BJ (cell line): ENCODE results near the gene ZFYVE28. TPM values are rescaled to one million over a fixed set of nuclear protein-coding genes. Genes with fewer than 3 reads are reported as not detected.

Source experiments
- CTCF ChIA-PET: fragments of 350-600 bp; formaldehyde crosslinking; extraction: SDS; loops from one replicate; lab custom pipeline; 2021; ENCODE audit warnings: antibody characterized with exemption, inconsistent platforms; lab: Yijun Ruan, JAX
- POLR2A ChIA-PET: fragments of 300-600 bp; sonication (Branson Sonifier 250); formaldehyde crosslinking; extraction: SDS; loops from one replicate; lab custom pipeline; 2021; ENCODE audit warnings: antibody characterized with exemption; lab: Charles Lee
- DNase-seq: peaks from one replicate; pipeline ENCODE4 v3.0.0-alpha.2; 2011; ENCODE audit warnings: low read depth
- H3K27me3 ChIP-seq: 2 replicates; pipeline ENCODE4 v1.6.0; 2011; ENCODE audit warnings: low read length; ENCODE audit not compliant: control insufficient read depth, insufficient read depth
- H3K36me3 ChIP-seq: 2 replicates; pipeline ENCODE4 v1.5.1; 2011; ENCODE audit warnings: low read length; ENCODE audit not compliant: control insufficient read depth, insufficient read depth
- H3K4me3 ChIP-seq: 2 replicates; pipeline ENCODE4 v1.5.1; 2011; ENCODE audit warnings: low read depth, mild to moderate bottlenecking, control low read depth, low read length
- polyA plus RNA-seq: library from polyadenylated mRNA; depleted of rRNA; stranded (reverse); fragments of >200 nt; gene quantifications from 2 replicates; pipeline ENCODE4 v1.2.3, GENCODE V29; 2011
- TF ChIP-seq, protein P1 (sequence below): IDR thresholded peaks from 2 replicates; pipeline ENCODE4 v1.5.1; 2011; ENCODE audit warnings: low read depth, mild to moderate bottlenecking, control low read depth, inconsistent platforms, low read length, moderate library complexity; ENCODE audit not compliant: insufficient read depth

Gene ZFYVE28
- polyA plus RNA-seq, 1 experiment = 4.4 TPM

DNA sequence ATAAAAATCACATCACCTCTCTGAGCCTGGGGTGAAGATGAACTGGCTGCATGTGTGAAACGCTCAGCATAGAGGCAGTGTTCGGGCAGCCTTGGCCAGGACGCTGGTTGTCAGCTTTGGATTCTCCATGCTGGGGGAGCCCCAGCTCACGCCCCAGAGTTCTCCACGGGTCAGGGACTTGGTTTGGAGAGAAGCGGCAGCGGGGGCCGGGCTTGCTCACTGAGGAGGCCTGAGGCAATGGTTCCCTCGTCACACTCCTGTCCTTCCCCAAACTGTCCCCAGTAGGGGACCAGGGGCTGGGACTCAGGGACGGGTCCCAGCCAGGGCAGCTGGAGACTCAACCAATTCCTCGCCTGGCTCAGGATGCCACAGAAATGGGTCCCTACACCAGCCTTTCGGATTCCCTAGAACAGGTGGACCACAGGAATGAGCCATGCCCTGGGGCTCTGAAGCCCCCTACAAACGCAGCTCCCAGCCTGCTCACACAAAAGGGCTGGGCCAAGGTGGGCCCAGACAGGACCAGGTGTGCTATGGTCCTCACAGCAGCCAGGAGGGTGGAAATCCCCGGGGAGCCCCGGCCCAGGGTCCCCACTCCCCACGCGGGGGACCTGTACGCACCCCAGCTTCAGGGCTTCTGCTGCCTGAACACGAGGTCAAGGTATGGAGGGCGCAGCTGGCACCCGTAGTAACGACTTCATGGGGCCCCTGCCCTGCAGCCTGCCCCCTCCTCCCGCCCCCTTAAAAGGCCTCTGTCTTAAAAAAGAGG lies 157.9 kb downstream of the ZFYVE28 start:
- DNase-seq = no peak
- Histone ChIP-seq H3K4me3 (peak overlapping the region; percentile 77), H3K27me3 (no peaks in the 10 kb centered on the region), H3K36me3 (peaks cover 8% of the 10 kb centered on the region)
- TF ChIP-seq, protein P1, sequence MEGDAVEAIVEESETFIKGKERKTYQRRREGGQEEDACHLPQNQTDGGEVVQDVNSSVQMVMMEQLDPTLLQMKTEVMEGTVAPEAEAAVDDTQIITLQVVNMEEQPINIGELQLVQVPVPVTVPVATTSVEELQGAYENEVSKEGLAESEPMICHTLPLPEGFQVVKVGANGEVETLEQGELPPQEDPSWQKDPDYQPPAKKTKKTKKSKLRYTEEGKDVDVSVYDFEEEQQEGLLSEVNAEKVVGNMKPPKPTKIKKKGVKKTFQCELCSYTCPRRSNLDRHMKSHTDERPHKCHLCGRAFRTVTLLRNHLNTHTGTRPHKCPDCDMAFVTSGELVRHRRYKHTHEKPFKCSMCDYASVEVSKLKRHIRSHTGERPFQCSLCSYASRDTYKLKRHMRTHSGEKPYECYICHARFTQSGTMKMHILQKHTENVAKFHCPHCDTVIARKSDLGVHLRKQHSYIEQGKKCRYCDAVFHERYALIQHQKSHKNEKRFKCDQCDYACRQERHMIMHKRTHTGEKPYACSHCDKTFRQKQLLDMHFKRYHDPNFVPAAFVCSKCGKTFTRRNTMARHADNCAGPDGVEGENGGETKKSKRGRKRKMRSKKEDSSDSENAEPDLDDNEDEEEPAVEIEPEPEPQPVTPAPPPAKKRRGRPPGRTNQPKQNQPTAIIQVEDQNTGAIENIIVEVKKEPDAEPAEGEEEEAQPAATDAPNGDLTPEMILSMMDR = no peak
- ChIA-PET CTCF (no interaction called here), POLR2A (interaction anchor here (0.5 to 0.6 kb wide), 2 partner anchors 25 to 168 kb away, joined by 3 to 4 read pairs; no protein-coding TSS in a partner anchor)

DNA sequence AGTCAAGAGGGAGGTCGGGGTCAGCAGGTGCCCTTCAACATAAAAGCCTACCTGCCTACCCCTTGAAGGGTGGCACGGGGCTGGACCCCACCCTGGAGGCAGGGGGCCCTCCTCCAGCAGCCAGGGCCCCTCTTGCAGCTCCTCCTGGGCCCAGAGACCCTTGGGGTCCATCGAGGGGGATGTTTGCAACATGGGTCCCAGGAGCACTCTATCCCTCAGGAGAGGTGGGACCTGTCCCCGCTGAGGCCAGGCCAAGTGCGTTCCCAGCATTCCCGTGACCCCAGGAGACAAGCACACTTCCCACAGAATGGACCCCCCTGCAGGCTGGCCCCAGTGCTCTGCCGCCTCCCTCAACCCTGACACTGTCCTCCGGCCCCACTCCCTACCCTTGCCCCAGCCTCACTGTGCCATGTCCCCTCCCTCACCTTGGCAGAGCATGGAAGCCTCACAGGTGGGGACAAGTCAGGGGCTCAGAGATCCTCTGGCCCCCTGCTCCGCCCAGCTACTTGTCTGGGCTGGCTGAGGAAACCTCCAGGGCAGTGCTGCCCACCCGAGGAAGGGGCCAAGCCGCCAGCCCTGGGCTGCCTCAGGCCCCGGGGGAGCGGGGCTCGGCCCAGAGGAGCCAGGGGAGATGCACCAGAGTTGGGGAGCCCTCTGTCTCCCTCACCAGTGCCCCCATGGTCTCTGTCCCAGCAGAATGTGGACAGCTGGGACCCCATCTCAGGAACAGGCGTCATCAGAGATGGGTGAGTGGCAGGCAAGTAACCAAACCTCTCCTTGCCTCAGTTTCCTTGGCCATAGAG lies 158.7 kb downstream of the ZFYVE28 start:
- peaks cover 14% of the 10 kb centered on the region for H3K36me3 ChIP-seq
- H3K4me3 ChIP-seq = peak overlapping the region; percentile 77
- CTCF ChIA-PET = no interaction called here
- no peaks in the 10 kb centered on the region for H3K27me3 ChIP-seq
- TF ChIP-seq, protein P1 = no peak
- no peak for DNase-seq
- POLR2A ChIA-PET = no interaction called here

DNA sequence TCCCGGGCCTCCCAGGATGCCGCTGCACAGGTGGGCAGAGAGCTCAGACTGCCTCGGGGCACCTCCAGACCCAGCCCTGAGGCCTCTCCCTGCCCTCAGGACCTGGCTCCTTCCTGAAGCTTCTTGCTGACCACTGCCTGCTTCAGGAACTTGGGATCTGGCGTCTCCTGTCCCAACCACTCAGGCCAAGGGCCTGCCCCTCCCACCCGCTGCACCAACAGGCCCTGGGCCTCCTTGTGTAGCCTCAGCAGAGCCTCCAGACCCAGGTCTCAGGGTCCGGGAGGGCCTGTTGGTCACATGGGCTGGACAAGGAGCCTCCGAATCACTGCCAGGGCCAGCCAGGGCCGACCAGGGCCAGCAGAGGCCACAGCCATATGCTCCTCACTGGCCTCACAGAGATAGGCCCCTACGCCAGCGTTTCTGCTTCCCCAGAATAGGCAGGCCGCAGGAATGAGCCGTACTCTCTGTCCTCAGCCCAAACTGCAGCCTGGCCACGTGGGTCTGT lies 159.4 kb downstream of the ZFYVE28 start:
- TF ChIP-seq, protein P1 = no peak
- CTCF ChIA-PET = no interaction called here
- Histone ChIP-seq H3K27me3 (no peaks in the 10 kb centered on the region), H3K36me3 (peaks cover 17% of the 10 kb centered on the region), H3K4me3 (no peak overlapping the region)
- POLR2A ChIA-PET = no interaction called here
- DNase-seq = no peak

DNA sequence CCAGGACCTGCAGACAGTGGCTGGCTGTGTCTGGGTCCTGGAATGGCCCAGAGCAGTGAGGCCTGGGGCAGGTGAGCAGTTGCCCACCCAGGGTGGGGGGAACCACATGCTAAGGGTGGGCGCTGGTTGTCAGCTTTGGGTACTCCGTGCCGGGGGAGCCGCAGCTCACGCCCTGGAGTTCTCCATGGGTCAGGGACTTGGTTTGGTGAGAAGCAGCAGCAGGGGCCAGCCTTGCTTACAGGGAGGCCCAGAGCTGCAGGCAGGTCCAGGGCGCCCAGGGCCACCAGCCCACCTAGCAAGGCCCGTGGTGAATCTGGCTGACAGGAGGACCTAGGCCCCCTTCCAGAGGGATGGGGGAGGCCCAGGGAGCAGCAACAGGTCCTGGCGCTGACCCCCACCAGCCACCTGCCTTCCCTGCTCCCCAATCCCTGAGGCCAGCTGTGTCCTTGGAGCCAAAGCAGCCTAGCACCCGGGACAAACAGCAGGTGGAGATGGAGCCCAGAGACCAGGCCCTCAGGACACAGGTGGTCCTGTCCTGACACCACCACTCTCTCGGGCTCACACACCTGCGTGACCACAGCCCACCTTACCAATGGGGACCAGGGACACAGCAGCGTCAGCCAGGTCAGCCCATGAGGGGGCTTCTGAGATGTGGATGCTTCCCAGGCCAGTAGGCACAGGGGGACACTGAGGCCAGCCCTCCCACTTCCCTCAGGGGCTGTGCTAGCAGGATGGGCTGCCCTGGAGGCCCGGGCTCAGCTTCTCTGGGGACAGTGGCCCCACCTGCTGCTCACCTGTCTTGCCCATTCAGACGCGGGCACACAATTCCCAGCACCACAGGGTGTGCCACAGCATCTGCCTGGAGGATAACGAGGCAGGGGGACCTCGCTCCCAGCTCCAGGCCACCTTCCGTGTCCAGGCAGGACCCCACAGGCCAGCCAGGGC lies 160.1 kb downstream of the ZFYVE28 start:
- H3K27me3 ChIP-seq = no peaks in the 10 kb centered on the region
- ChIA-PET POLR2A (no interaction called here), CTCF (no interaction called here)
- TF ChIP-seq, protein P1 = no peak
- H3K36me3 ChIP-seq = peaks cover 21% of the 10 kb centered on the region
- DNase-seq = no peak
- no peak overlapping the region for H3K4me3 ChIP-seq
